ENCODE measurements around the gene GRB2. TPM values are rescaled to one million over a fixed set of nuclear protein-coding genes. Genes with fewer than 3 reads are reported as not detected.

The GRB2 gene
- total RNA-seq, 4 donors from 2014 or later, result 51.5 to 127 (median 78.1) TPM

DNA sequence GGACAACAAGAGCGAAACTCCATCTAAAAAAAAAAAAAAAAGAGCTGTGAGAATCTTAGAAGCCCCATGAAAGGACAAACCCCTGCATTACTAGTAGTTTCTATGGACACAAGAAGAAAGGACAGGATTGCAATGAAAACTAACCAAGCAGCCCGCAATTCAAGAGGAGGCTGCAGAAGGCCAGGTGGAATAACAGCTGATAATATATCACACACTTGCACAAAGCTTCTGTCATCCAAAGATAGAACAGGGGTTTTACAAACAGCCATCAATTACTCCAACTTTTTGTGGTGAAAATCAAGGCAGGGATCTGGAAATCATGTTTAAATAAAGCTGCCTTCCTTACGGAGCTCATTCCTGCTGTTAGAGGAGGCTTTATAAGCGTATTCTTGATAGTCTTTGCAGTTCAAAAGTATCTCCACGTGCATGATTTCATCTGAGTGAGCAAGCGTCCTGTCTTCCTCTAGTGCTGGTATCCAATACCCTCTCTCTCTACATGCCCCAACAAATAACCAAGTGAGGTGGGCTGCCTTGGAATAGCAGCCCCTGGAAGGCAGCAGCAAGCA lies 27.8 kb upstream of the GRB2 start:
- intact Hi-C loops (cut with DNase I; ENCODE audit: low total_unique reads), result no loop called here
- no peak overlapping the region for H3K4me3 ChIP-seq

GRCh38 chr17:75430159-75430974 lies 24.9 kb upstream of the GRB2 start:
- no peak for TF ChIP-seq CTCF (IDR thresholded peaks at IDR 0.05)
- TF ChIP-seq POLR2A (IDR thresholded peaks at IDR 0.05), result no peak
- Histone ChIP-seq H3K4me3 (no peak overlapping the region), H3K36me3 (no peaks in the 10 kb centered on the region), H3K4me1 (no peaks in the 10 kb centered on the region), H3K27me3 (no peaks in the 10 kb centered on the region), H3K9me3 (no peaks in the 10 kb centered on the region), H3K27ac (peak overlapping the region in 1 of 2 donors; percentile 21)
- DNase-seq, result no peak
- intact Hi-C loops (cut with DNase I; ENCODE audit: low total_unique reads), result no loop called here

More for the DNA sequence above, 27.8 kb upstream of the GRB2 start:
- Histone ChIP-seq H3K27ac (no peak overlapping the region), H3K9me3 (no peaks in the 10 kb centered on the region), H3K27me3 (no peaks in the 10 kb centered on the region), H3K36me3 (no peaks in the 10 kb centered on the region), H3K4me1 (no peaks in the 10 kb centered on the region)
- DNase-seq, result no peak
- no peak for TF ChIP-seq CTCF (IDR thresholded peaks at IDR 0.05)
- no peak for TF ChIP-seq POLR2A (IDR thresholded peaks at IDR 0.05)

- Histone ChIP-seq H3K9me3 (no peaks in the 10 kb centered on the region), H3K36me3 (no peaks in the 10 kb centered on the region), H3K4me3 (no peak overlapping the region), H3K27me3 (no peaks in the 10 kb centered on the region), H3K27ac (peak overlapping the region; percentile 3 to 54), H3K4me1 (no peaks in the 10 kb centered on the region)
- intact Hi-C loops (cut with DNase I; ENCODE audit: low total_unique reads), result loop anchor here (5.0 kb wide), 2 partner anchors 88 to 163 kb away; partner anchors contain the start of genes CASKIN2 and TSEN54
- TF ChIP-seq CTCF (IDR thresholded peaks at IDR 0.05) (no peak), POLR2A (IDR thresholded peaks at IDR 0.05) (no peak)
- DNase-seq, result peak in 1 of 2 donors; percentile 24
These were observed 23.3 kb upstream of the GRB2 start for GRCh38 chr17:75428543-75429469.

DNA sequence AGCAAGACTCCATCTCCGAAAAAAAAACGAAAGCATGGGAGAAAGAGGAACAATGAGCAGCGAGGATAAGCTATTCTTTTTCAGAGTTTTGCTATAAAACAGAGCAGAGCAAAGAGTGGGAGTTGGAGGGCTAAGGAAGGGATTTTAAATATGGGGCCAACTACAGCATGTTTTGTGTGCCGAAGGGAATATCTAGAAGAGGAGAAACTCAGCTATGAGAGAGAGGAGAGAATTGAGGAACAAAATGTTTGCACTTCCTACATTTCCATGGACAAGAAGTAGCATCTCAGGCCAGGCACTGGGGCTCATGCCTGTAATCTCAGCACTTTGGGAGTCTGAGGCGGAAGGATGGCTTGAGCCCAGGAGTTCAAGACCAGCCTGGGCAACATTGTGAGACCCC lies 13.1 kb upstream of the GRB2 start:
- no peak for TF ChIP-seq CTCF (IDR thresholded peaks at IDR 0.05)
- no peak for TF ChIP-seq POLR2A (IDR thresholded peaks at IDR 0.05)
- DNase-seq, result no peak
- intact Hi-C loops (cut with DNase I; ENCODE audit: low total_unique reads), result no loop called here

More for the DNA sequence above, 13.1 kb upstream of the GRB2 start:
- Histone ChIP-seq H3K4me1 (no peaks in the 10 kb centered on the region), H3K9me3 (no peaks in the 10 kb centered on the region), H3K27me3 (no peaks in the 10 kb centered on the region), H3K27ac (no peak overlapping the region), H3K36me3 (no peaks in the 10 kb centered on the region), H3K4me3 (no peak overlapping the region)
